BLaER1 (cell line): ENCODE measurements around the gene BNC2.
"Not testable (repeated sequence)": the region's sequence is repeated elsewhere in the genome, so short reads cannot be mapped to it uniquely, and the experiment has no call there.

ENCODE experiments used
- H3K27ac ChIP-seq: shearing (Covaris generic); formaldehyde crosslinking; 2 replicates; pipeline ENCODE4 v1.8.1; 2022
- H3K27me3 ChIP-seq: shearing (Covaris generic); formaldehyde crosslinking; 2 replicates; pipeline ENCODE4 v1.8.1; 2022
- H3K36me3 ChIP-seq: shearing (Covaris generic); formaldehyde crosslinking; 2 replicates; pipeline ENCODE4 v1.8.1; 2022
- H3K4me1 ChIP-seq: shearing (Covaris generic); formaldehyde crosslinking; 2 replicates; pipeline ENCODE4 v1.8.1; 2022
- H3K4me2 ChIP-seq: shearing (Covaris generic); formaldehyde crosslinking; 2 replicates; pipeline ENCODE4 v1.8.1; 2022
- H3K4me3 ChIP-seq: shearing (Covaris generic); formaldehyde crosslinking; 2 replicates; pipeline ENCODE4 v1.8.1; 2022
- H3K9ac ChIP-seq: shearing (Covaris generic); formaldehyde crosslinking; 2 replicates; pipeline ENCODE4 v1.8.1; 2022
- H3K9me3 ChIP-seq: shearing (Covaris generic); formaldehyde crosslinking; 2 replicates; pipeline ENCODE4 v1.8.1; 2022
- H4K20me1 ChIP-seq: shearing (Covaris generic); formaldehyde crosslinking; 2 replicates; pipeline ENCODE4 v1.8.1; 2022
- Cebpa-rat ChIP-seq: shearing (Covaris generic); IDR thresholded peaks from 2 replicates; pipeline ENCODE4 v1.8.1; 2022

Gene BNC2

GRCh38 chr9:16898464-16898863, 28.0 kb upstream of the BNC2 start:
- TF ChIP-seq Cebpa-rat, result no peak
- peak overlapping the region; percentile 71 for H3K4me2 ChIP-seq

GRCh38 chr9:16888594-16888993, 18.1 kb upstream of the BNC2 start:
- no peak overlapping the region for H3K27ac ChIP-seq
- H3K27me3 ChIP-seq, result no peaks in the 10 kb centered on the region
- TF ChIP-seq Cebpa-rat, result no peak
- no peak overlapping the region for H3K4me3 ChIP-seq
- no peaks in the 10 kb centered on the region for H4K20me1 ChIP-seq
- no peak overlapping the region for H3K9ac ChIP-seq
- no peak overlapping the region for H3K4me2 ChIP-seq
- H3K36me3 ChIP-seq, result no peaks in the 10 kb centered on the region
- peaks cover 7% of the 10 kb centered on the region; the same call in 1 of the 2 replicates for H3K9me3 ChIP-seq
- peaks cover 33% of the 10 kb centered on the region for H3K4me1 ChIP-seq

More at GRCh38 chr9:16898464-16898863, 28.0 kb upstream of the BNC2 start:
- peaks cover 26% of the 10 kb centered on the region for H3K9me3 ChIP-seq
- H3K36me3 ChIP-seq, result no peaks in the 10 kb centered on the region
- no peak overlapping the region; the same call in 1 of the 2 replicates for H3K4me3 ChIP-seq
- no peaks in the 10 kb centered on the region for H3K27me3 ChIP-seq
- no peaks in the 10 kb centered on the region for H4K20me1 ChIP-seq
- H3K27ac ChIP-seq, result peak overlapping the region; percentile 30; the same call in 1 of the 2 replicates
- H3K4me1 ChIP-seq, result peaks cover 28% of the 10 kb centered on the region
- H3K9ac ChIP-seq, result 0 out of 2 replicates have a peak overlapping the region, but pooled peaks have one; percentile 29

DNA sequence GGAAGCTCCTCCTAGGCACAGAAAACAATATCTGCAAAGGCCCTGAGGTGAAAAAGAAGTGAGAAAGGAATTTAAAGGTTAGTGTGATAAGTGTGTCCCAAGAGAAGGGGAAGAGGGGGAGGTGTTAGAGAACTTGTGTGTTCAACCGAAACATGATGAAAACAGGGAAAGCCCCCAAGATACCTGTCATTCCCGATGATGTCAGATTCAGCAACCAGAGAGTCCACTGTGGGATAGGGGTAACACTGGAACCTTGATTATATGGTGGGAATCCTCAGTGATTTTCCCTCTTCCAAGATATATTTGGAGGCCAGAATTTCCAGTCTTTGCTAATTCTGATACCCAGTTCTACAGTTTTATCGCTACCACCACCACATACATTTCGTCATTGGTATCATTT, 15.5 kb upstream of the BNC2 start:
- peak overlapping the region; percentile 68 for H3K4me2 ChIP-seq
- H3K4me3 ChIP-seq, result no peak overlapping the region
- H3K27me3 ChIP-seq, result no peaks in the 10 kb centered on the region
- peaks cover 35% of the 10 kb centered on the region for H3K4me1 ChIP-seq
- H3K9me3 ChIP-seq, result peaks cover 19% of the 10 kb centered on the region
- H3K27ac ChIP-seq, result no peak overlapping the region
- H3K9ac ChIP-seq, result no peak overlapping the region
- no peaks in the 10 kb centered on the region for H3K36me3 ChIP-seq
- no peak for TF ChIP-seq Cebpa-rat
- no peaks in the 10 kb centered on the region for H4K20me1 ChIP-seq

- H3K9me3 ChIP-seq, result peaks cover 23% of the 10 kb centered on the region
- no peaks in the 10 kb centered on the region for H3K36me3 ChIP-seq
- H3K9ac ChIP-seq, result no peak overlapping the region
- 0 out of 2 replicates have a peak, but pooled peaks have one; percentile 25 for TF ChIP-seq Cebpa-rat
- no peaks in the 10 kb centered on the region for H4K20me1 ChIP-seq
- peaks cover 35% of the 10 kb centered on the region for H3K4me1 ChIP-seq
- H3K27ac ChIP-seq, result peak overlapping the region; percentile 10
- H3K4me2 ChIP-seq, result peak overlapping the region; percentile 68
- no peak overlapping the region for H3K4me3 ChIP-seq
- no peaks in the 10 kb centered on the region for H3K27me3 ChIP-seq
Measured at GRCh38 chr9:16884952-16885513, 14.6 kb upstream of the BNC2 start.

DNA sequence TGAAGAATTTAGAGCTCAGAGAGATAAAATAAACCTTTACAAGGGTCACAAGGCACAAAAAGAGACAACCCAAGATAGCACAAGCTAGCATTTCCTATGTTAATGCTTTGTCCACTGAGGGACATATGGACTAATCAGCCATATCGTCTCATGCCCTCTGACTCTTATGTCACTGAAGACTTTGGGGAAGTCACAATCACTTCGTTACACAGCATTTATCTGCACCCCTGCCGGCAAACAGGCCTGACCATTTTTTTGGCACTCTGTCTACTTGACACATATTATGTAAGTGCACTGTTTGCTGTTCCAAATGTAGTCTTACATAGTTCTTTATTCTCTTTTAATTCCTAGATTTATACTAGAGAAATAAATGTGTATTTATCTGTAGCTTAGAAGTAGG, 13.9 kb upstream of the BNC2 start:
- H4K20me1 ChIP-seq, result no peaks in the 10 kb centered on the region
- peak overlapping the region; percentile 10 for H3K27ac ChIP-seq
- no peak overlapping the region for H3K4me3 ChIP-seq
- H3K4me2 ChIP-seq, result peak overlapping the region; percentile 68
- TF ChIP-seq Cebpa-rat, result no peak
- H3K36me3 ChIP-seq, result no peaks in the 10 kb centered on the region
- no peak overlapping the region for H3K9ac ChIP-seq
- peaks cover 35% of the 10 kb centered on the region for H3K4me1 ChIP-seq
- no peaks in the 10 kb centered on the region for H3K27me3 ChIP-seq
- H3K9me3 ChIP-seq, result peaks cover 23% of the 10 kb centered on the region

DNA sequence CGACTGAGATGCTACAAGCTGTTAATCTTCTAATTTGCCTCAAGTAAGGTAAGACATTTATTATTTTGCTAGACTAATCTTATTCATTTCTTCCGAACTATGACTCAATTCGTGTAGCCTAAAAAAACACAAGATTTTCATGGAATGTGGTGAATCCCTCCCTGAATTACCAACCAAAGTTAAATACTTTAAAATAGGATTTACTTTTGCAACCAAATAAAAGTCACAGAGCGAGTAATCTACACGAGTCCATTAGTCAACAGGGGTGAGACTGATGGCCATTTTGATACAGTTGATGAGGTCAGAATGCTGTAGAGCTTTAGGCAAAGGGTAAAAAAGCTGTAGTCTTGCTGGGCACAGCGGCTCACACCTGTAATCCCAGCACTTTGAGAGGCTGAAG, 13.1 kb upstream of the BNC2 start:
- no peak overlapping the region; the same call in 1 of the 2 replicates for H3K27ac ChIP-seq
- peaks cover 35% of the 10 kb centered on the region for H3K4me1 ChIP-seq
- no peak for TF ChIP-seq Cebpa-rat
- H3K27me3 ChIP-seq, result no peaks in the 10 kb centered on the region
- H3K9ac ChIP-seq, result no peak overlapping the region
- H3K4me3 ChIP-seq, result no peak overlapping the region
- H4K20me1 ChIP-seq, result no peaks in the 10 kb centered on the region
- H3K4me2 ChIP-seq, result peak overlapping the region; percentile 68
- peaks cover 23% of the 10 kb centered on the region for H3K9me3 ChIP-seq
- no peaks in the 10 kb centered on the region for H3K36me3 ChIP-seq

GRCh38 chr9:16882440-16882839, 12.0 kb upstream of the BNC2 start:
- not testable (repeated sequence) for H3K36me3 ChIP-seq, H3K27ac ChIP-seq, H3K4me2 ChIP-seq, H3K27me3 ChIP-seq, H3K4me3 ChIP-seq, H4K20me1 ChIP-seq, H3K9ac ChIP-seq
- peaks cover 18% of the 10 kb centered on the region for H3K9me3 ChIP-seq
- peaks cover 32% of the 10 kb centered on the region for H3K4me1 ChIP-seq

- Histone ChIP-seq H3K4me2 (no peak overlapping the region), H3K27ac (no peak overlapping the region), H3K27me3 (no peaks in the 10 kb centered on the region), H3K9me3 (peaks cover 30% of the 10 kb centered on the region), H3K4me3 (no peak overlapping the region), H3K4me1 (peaks cover 20% of the 10 kb centered on the region), H4K20me1 (no peaks in the 10 kb centered on the region), H3K9ac (no peak overlapping the region), H3K36me3 (no peaks in the 10 kb centered on the region)
- no peak for TF ChIP-seq Cebpa-rat
Measured at GRCh38 chr9:16879416-16879815, 8.9 kb upstream of the BNC2 start.

GRCh38 chr9:16877256-16877655, 6.8 kb upstream of the BNC2 start:
- Histone ChIP-seq H3K9me3 (peaks cover 22% of the 10 kb centered on the region), H3K27me3 (no peaks in the 10 kb centered on the region), H3K27ac (no peak overlapping the region), H3K9ac (no peak overlapping the region), H4K20me1 (no peaks in the 10 kb centered on the region), H3K4me3 (no peak overlapping the region), H3K4me2 (no peak overlapping the region), H3K36me3 (no peaks in the 10 kb centered on the region), H3K4me1 (peaks cover 14% of the 10 kb centered on the region)
- no peak for TF ChIP-seq Cebpa-rat

DNA sequence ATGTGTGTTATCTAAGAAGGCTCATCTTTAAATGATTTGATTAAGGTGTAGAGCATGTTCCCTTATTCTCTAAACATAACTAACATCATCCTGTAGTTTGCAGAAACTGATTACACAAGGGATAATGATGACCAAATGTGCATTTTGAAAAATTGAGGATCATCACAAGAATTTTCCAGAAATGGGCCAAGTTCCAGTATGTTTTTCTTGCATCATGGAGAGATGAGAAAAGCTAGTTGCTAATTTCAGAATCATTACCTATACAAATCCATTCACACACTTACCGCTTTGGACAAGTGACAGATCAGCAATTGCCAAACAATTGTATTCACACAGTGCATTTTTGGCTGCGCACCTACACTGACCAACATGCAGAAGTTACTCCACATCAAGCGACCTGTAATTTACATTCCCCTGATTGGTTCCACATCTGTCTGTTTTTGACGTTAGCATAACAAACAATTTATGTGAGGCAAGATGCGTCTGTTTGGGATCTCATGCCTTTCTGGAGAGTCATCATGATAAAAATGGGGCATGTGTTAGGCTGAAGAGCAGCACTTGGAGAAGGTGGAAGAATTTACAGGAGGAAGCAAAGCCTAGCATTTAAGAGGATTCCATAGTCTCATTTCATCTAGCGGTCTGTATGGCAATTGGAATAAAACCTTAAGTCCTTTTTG, 2.8 kb upstream of the BNC2 start:
- Histone ChIP-seq H3K4me3 (no peak overlapping the region), H3K4me2 (no peak overlapping the region), H3K9me3 (peaks cover 13% of the 10 kb centered on the region), H3K9ac (no peak overlapping the region), H4K20me1 (no peaks in the 10 kb centered on the region), H3K27ac (no peak overlapping the region), H3K4me1 (peaks cover 32% of the 10 kb centered on the region), H3K27me3 (peaks cover 23% of the 10 kb centered on the region), H3K36me3 (no peaks in the 10 kb centered on the region)
- no peak for TF ChIP-seq Cebpa-rat
